Measurements from ENCODE around the gene RPS25. TPM values are rescaled to one million over a fixed set of nuclear protein-coding genes. Genes with fewer than 3 reads are reported as not detected.

The RPS25 gene
- total RNA-seq, 1 experiment from 2014 or later, result 1,450 TPM

- H3K27ac ChIP-seq (ENCODE audit: insufficient read length, low read depth, low read length), result no peak overlapping the region
- no peak overlapping the region for H2BK15ac ChIP-seq (ENCODE audit: low read depth, low read length)
- peaks cover 0 to 2% of the 10 kb centered on the region in 2 experiments; a peak in 3 of 5 replicates for H3K9me3 Mint-ChIP-seq
- H3K4me3 Mint-ChIP-seq, result peak overlapping the region in 1 of 2 experiments; percentile 99; a peak in 1 of 5 replicates
- peaks cover 66 to 69% (median 67%) of the 10 kb centered on the region in 3 experiments for H3K36me3 Mint-ChIP-seq (ENCODE audit: insufficient read depth in 1 of 3, low read depth in 3 of 3)
- H3K4me2 ChIP-seq (ENCODE audit: insufficient read depth, insufficient read length, low read length), result no peak overlapping the region
- H2AK5ac ChIP-seq (ENCODE audit: insufficient read length, low read length), result no peak overlapping the region
- H3T11ph ChIP-seq (ENCODE audit: low read length), result no peak overlapping the region
- no peak overlapping the region for H2AFZ ChIP-seq (ENCODE audit: low read length)
- no peak overlapping the region for H2BK20ac ChIP-seq (ENCODE audit: low read depth, low read length, poor library complexity, severe bottlenecking)
- no peak overlapping the region for H3K9ac ChIP-seq (ENCODE audit: extremely low read depth, insufficient read length, low read length)
- H3K56ac ChIP-seq (ENCODE audit: insufficient read length, low read depth, low read length), result no peak overlapping the region
- H4K91ac ChIP-seq (ENCODE audit: insufficient read length, low read depth, low read length), result no peak overlapping the region
- no peaks in the 10 kb centered on the region; the same call in 1 of the 2 replicates for H3K4me1 ChIP-seq (ENCODE audit: insufficient read depth, low read length)
- no peak overlapping the region for H3K18ac ChIP-seq (ENCODE audit: insufficient read length, low read depth, low read length)
- no peak overlapping the region for H3K23ac ChIP-seq (ENCODE audit: insufficient read length, low read depth, low read length)
- no peaks in the 10 kb centered on the region for H4K20me1 ChIP-seq (ENCODE audit: control insufficient read depth, insufficient read depth, insufficient read length)
- no CpG with 5 or more reads among the region's 10 CpGs for WGBS (ENCODE audit: extremely low coverage, insufficient read length, low lambda C conversion rate)
- H2BK12ac ChIP-seq (ENCODE audit: insufficient read length, low read depth, low read length), result no peak overlapping the region
- peaks cover 6% of the 10 kb centered on the region for H3K23me2 ChIP-seq (ENCODE audit: insufficient read length, low read depth, low read length, poor library complexity, severe bottlenecking)
- 0 out of 2 replicates have a peak, but pooled peaks cover 3% of the 10 kb centered on the region for H3K27me3 ChIP-seq (ENCODE audit: insufficient read depth, low read length)
- no peaks in the 10 kb centered on the region for H3K9me3 ChIP-seq (ENCODE audit: control insufficient read depth, low read depth, low read length)
- DNase-seq, result no peak
- peaks cover 13 to 22% of the 10 kb centered on the region in 2 experiments for H3K4me1 Mint-ChIP-seq
- no peak overlapping the region for H2BK5ac ChIP-seq (ENCODE audit: insufficient read length, low read length)
- no peak overlapping the region for H3K27ac Mint-ChIP-seq
- H3K79me2 ChIP-seq (ENCODE audit: insufficient read depth, low read length), result peaks cover 10% of the 10 kb centered on the region
- no peak overlapping the region for H4K5ac ChIP-seq (ENCODE audit: insufficient read length, low read depth, low read length)
- H3K27me3 Mint-ChIP-seq (ENCODE audit: low read depth), result no peaks in the 10 kb centered on the region
- H2BK120ac ChIP-seq (ENCODE audit: low read depth, low read length, poor library complexity, severe bottlenecking), result no peak overlapping the region
- no peak overlapping the region for H3K14ac ChIP-seq (ENCODE audit: insufficient read depth, low read length)
- no peak overlapping the region for H3K4ac ChIP-seq (ENCODE audit: low read depth, low read length)
- peaks cover 13% of the 10 kb centered on the region for H3K79me1 ChIP-seq (ENCODE audit: insufficient read depth, low read depth, low read length, poor library complexity, severe bottlenecking)
- H4K8ac ChIP-seq (replicated peaks; ENCODE audit: insufficient read length, low read depth, low read length), result no peak overlapping the region
- no peak for TF ChIP-seq CTCF (conservative IDR thresholded peaks at IDR 0.05)
Measured at GRCh38 chr11:119054418-119054817, 36.3 kb upstream of the RPS25 start.
